ENCODE data around the gene CDC37L1. TPM values are rescaled to one million over a fixed set of nuclear protein-coding genes. Genes with fewer than 3 reads are reported as not detected.

Gene CDC37L1
- polyA plus RNA-seq, 4 donors, result 5.6 to 16.0 (median 8.4) TPM

DNA sequence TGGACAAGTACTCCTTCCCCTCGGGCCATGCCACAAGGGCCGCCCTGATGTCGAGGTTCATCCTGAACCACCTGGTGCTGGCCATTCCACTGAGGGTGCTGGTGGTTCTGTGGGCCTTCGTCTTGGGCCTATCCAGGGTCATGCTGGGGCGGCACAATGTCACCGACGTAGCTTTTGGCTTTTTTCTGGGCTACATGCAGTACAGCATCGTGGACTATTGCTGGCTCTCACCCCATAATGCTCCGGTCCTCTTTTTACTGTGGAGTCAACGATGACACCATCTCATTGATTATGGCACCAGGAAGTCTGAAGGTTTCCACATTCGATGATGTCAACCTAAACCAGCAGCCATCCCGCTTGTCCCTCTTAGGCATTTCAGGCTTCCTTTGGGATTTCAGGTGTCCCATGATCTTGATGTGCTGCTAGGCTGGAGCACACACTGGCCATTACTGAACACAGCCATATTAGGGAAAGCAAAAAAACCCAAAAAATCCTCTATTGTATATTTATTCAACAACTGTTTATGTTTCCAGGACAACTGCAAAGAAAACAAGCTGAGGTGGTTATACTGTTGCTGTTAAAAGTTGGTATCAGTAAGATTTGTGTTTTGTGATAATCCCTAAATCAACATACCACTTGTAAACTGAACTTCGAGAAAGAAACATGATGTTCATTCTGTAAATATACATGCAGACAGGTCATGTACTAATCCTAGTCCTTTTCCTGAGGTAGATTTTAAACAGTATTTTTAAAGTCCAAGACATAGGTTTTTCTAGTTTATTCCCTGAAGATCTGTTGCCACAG, 16.2 kb upstream of the CDC37L1 start:
- DNase-seq (peak; percentile 71 to 76), FAIRE-seq (no peak)
- 11 to 45% (median 35%) methylated on average over 13 of the region's 13 CpGs for WGBS, 3 donors
- peak overlapping the region; percentile 85 to 93 (median 92) for H3K27ac ChIP-seq (ENCODE audit: low read depth in 1 of 3, low read length in 2 of 3)
- H3K36me3 ChIP-seq (ENCODE audit: control insufficient read depth in 3 of 3, insufficient read depth in 2 of 3, low read depth in 1 of 3, low read length in 3 of 3), result no peaks in the 10 kb centered on the region
- no peaks in the 10 kb centered on the region for H3K9me3 ChIP-seq (ENCODE audit: control insufficient read depth in 2 of 2, insufficient read depth in 1 of 2, low read depth in 1 of 2, low read length in 1 of 2)
- H3K27me3 ChIP-seq (ENCODE audit: control insufficient read depth in 3 of 3, insufficient read depth in 3 of 3, low read length in 3 of 3), result no peaks in the 10 kb centered on the region
- peak overlapping the region; percentile 52 to 96 (median 56) for H3K4me3 ChIP-seq (ENCODE audit: low read depth in 1 of 3, low read length in 3 of 3)
- H3K4me1 ChIP-seq (ENCODE audit: control insufficient read depth in 3 of 3, insufficient read depth in 2 of 3, low read depth in 1 of 3, low read length in 2 of 3), result peaks cover 3 to 28% (median 15%) of the 10 kb centered on the region in 3 donors

DNA sequence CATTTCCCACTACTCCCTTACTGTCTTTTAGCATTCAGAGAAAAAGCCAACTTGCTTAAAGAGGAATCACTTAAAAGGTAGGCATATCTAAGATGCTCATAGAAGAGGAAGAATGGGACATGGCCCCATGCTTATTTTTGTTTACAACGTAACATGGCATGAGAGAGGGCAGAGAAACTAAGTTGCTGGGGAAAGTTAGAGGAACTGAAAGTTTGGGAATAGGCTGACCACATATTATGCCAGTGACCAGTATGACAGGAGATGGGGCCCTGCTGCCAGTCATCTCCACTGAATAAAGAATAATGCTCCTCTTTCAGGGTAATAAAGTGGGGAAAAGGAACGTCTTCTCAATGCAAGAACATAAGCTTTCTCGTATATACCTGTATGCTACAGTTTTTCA, 15.4 kb upstream of the CDC37L1 start:
- H3K4me1 ChIP-seq (ENCODE audit: control insufficient read depth in 3 of 3, insufficient read depth in 2 of 3, low read depth in 1 of 3, low read length in 2 of 3), result peaks cover 3 to 28% (median 15%) of the 10 kb centered on the region in 3 donors
- H3K27me3 ChIP-seq (ENCODE audit: control insufficient read depth in 3 of 3, insufficient read depth in 3 of 3, low read length in 3 of 3), result no peaks in the 10 kb centered on the region
- H3K36me3 ChIP-seq (ENCODE audit: control insufficient read depth in 3 of 3, insufficient read depth in 2 of 3, low read depth in 1 of 3, low read length in 3 of 3), result no peaks in the 10 kb centered on the region
- H3K27ac ChIP-seq (ENCODE audit: low read depth in 1 of 3, low read length in 2 of 3), result peak overlapping the region in 1 of 3 donors; percentile 85
- peak overlapping the region in 2 of 3 donors; percentile 6 to 40 for H3K4me3 ChIP-seq (ENCODE audit: low read depth in 1 of 3, low read length in 3 of 3)
- FAIRE-seq, result no peak
- 33 to 68% (median 44%) methylated on average over 3 of the region's 3 CpGs for WGBS, 3 donors
- DNase-seq, result no peak
- no peaks in the 10 kb centered on the region for H3K9me3 ChIP-seq (ENCODE audit: control insufficient read depth in 2 of 2, insufficient read depth in 1 of 2, low read depth in 1 of 2, low read length in 1 of 2)

- Histone ChIP-seq H3K4me1 (ENCODE audit: control insufficient read depth in 3 of 3, insufficient read depth in 2 of 3, low read depth in 1 of 3, low read length in 2 of 3) (peaks cover 3 to 28% (median 15%) of the 10 kb centered on the region in 3 donors), H3K4me3 (ENCODE audit: low read depth in 1 of 3, low read length in 3 of 3) (peak overlapping the region in 2 of 3 donors; percentile 40 to 71), H3K27ac (ENCODE audit: low read depth in 1 of 3, low read length in 2 of 3) (peak overlapping the region; percentile 56 to 85 (median 84)), H3K36me3 (ENCODE audit: control insufficient read depth in 3 of 3, insufficient read depth in 2 of 3, low read depth in 1 of 3, low read length in 3 of 3) (no peaks in the 10 kb centered on the region), H3K27me3 (ENCODE audit: control insufficient read depth in 3 of 3, insufficient read depth in 3 of 3, low read length in 3 of 3) (no peaks in the 10 kb centered on the region), H3K9me3 (ENCODE audit: control insufficient read depth in 2 of 2, insufficient read depth in 1 of 2, low read depth in 1 of 2, low read length in 1 of 2) (no peaks in the 10 kb centered on the region)
- FAIRE-seq, result no peak
- DNase-seq, result peak; percentile 57 to 62
- WGBS, 3 donors, result 19 to 55% (median 47%) methylated on average over 2 of the region's 2 CpGs
Observed at GRCh38 chr9:4665357-4665756, 14.0 kb upstream of the CDC37L1 start.

- Histone ChIP-seq H3K36me3 (ENCODE audit: control insufficient read depth in 3 of 3, insufficient read depth in 2 of 3, low read depth in 1 of 3, low read length in 3 of 3) (no peaks in the 10 kb centered on the region), H3K27me3 (ENCODE audit: control insufficient read depth in 3 of 3, insufficient read depth in 3 of 3, low read length in 3 of 3) (no peaks in the 10 kb centered on the region), H3K9me3 (ENCODE audit: control insufficient read depth in 2 of 2, insufficient read depth in 1 of 2, low read depth in 1 of 2, low read length in 1 of 2) (no peaks in the 10 kb centered on the region), H3K27ac (ENCODE audit: low read depth in 1 of 3, low read length in 2 of 3) (peak within 1 kb of the TSS; percentile 56 to 95 (median 84)), H3K4me1 (ENCODE audit: control insufficient read depth in 3 of 3, insufficient read depth in 2 of 3, low read depth in 1 of 3, low read length in 2 of 3) (peaks cover 3 to 28% (median 15%) of the 10 kb centered on the region in 3 donors), H3K4me3 (ENCODE audit: low read depth in 1 of 3, low read length in 3 of 3) (peak within 1 kb of the TSS in 2 of 3 donors; percentile 47 to 71)
- WGBS, 3 donors, result 1% methylated on average over 36 of the region's 36 CpGs
- FAIRE-seq (no peak), DNase-seq (peak; percentile 73 to 88)
Observed at GRCh38 chr9:4666042-4666699, 13.2 kb upstream of the CDC37L1 start, which contains the start of gene SPATA6L. TSS of gene SPATA6L (minus strand) at chr9:4666480. CDS start at chr9:4666250, 230 bp downstream.

- no peak for FAIRE-seq
Observed at GRCh38 chr9:4667681-4668080, 11.7 kb upstream of the CDC37L1 start.

GRCh38 chr9:4668604-4669003, 10.8 kb upstream of the CDC37L1 start:
- no peaks in the 10 kb centered on the region for H3K36me3 ChIP-seq (ENCODE audit: control insufficient read depth in 3 of 3, insufficient read depth in 2 of 3, low read depth in 1 of 3, low read length in 3 of 3)
- WGBS, 3 donors, result 83 to 89% (median 88%) methylated on average over 2 of the region's 2 CpGs
- H3K27me3 ChIP-seq (ENCODE audit: control insufficient read depth in 3 of 3, insufficient read depth in 3 of 3, low read length in 3 of 3), result no peaks in the 10 kb centered on the region
- no peaks in the 10 kb centered on the region for H3K9me3 ChIP-seq (ENCODE audit: control insufficient read depth in 2 of 2, insufficient read depth in 1 of 2, low read depth in 1 of 2, low read length in 1 of 2)
- H3K4me3 ChIP-seq (ENCODE audit: low read depth in 1 of 3, low read length in 3 of 3), result no peak overlapping the region
- H3K4me1 ChIP-seq (ENCODE audit: control insufficient read depth in 3 of 3, insufficient read depth in 2 of 3, low read depth in 1 of 3, low read length in 2 of 3), result peaks cover 3 to 21% (median 8%) of the 10 kb centered on the region in 3 donors
- FAIRE-seq (no peak), DNase-seq (no peak)
- no peak overlapping the region for H3K27ac ChIP-seq (ENCODE audit: low read depth in 1 of 3, low read length in 2 of 3)

More at GRCh38 chr9:4667681-4668080, 11.7 kb upstream of the CDC37L1 start:
- Histone ChIP-seq H3K27ac (ENCODE audit: low read depth in 1 of 3, low read length in 2 of 3) (no peak overlapping the region), H3K27me3 (ENCODE audit: control insufficient read depth in 3 of 3, insufficient read depth in 3 of 3, low read length in 3 of 3) (no peaks in the 10 kb centered on the region), H3K9me3 (ENCODE audit: control insufficient read depth in 2 of 2, insufficient read depth in 1 of 2, low read depth in 1 of 2, low read length in 1 of 2) (no peaks in the 10 kb centered on the region), H3K4me1 (ENCODE audit: control insufficient read depth in 3 of 3, insufficient read depth in 2 of 3, low read depth in 1 of 3, low read length in 2 of 3) (peaks cover 3 to 26% (median 13%) of the 10 kb centered on the region in 3 donors), H3K36me3 (ENCODE audit: control insufficient read depth in 3 of 3, insufficient read depth in 2 of 3, low read depth in 1 of 3, low read length in 3 of 3) (no peaks in the 10 kb centered on the region), H3K4me3 (ENCODE audit: low read depth in 1 of 3, low read length in 3 of 3) (no peak overlapping the region)
- DNase-seq, result no peak
- 94 to 100% (median 100%) methylated on average over 1 of the region's 1 CpG for WGBS, 3 donors

DNA sequence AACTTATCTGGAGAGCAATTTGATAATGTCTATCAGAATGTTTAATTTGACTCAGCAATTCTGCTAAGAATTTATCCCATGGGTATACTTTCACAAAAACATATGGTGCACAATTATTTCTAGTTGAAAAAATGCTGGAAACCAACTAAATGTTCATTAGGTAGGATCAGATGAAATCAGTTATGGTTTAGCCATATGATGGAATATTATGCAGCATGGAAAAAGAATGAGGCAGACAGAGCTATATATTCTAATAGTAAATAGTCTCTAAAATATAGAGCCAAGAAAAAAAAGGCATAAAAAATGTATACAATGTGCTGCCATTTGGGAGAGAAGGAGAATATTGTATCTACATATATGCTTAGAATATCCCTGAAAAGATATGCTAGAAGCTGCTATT, 9.5 kb upstream of the CDC37L1 start:
- Histone ChIP-seq H3K27ac (ENCODE audit: low read depth in 1 of 3, low read length in 2 of 3) (no peak overlapping the region), H3K4me1 (ENCODE audit: control insufficient read depth in 3 of 3, insufficient read depth in 2 of 3, low read depth in 1 of 3, low read length in 2 of 3) (peaks cover 0 to 9% (median 6%) of the 10 kb centered on the region in 3 donors), H3K9me3 (ENCODE audit: control insufficient read depth in 2 of 2, insufficient read depth in 1 of 2, low read depth in 1 of 2, low read length in 1 of 2) (no peaks in the 10 kb centered on the region), H3K36me3 (ENCODE audit: control insufficient read depth in 3 of 3, insufficient read depth in 2 of 3, low read depth in 1 of 3, low read length in 3 of 3) (no peaks in the 10 kb centered on the region), H3K4me3 (ENCODE audit: low read depth in 1 of 3, low read length in 3 of 3) (no peak overlapping the region), H3K27me3 (ENCODE audit: control insufficient read depth in 3 of 3, insufficient read depth in 3 of 3, low read length in 3 of 3) (no peaks in the 10 kb centered on the region)
- DNase-seq (no peak), FAIRE-seq (no peak)

GRCh38 chr9:4670591-4670990, 8.8 kb upstream of the CDC37L1 start:
- FAIRE-seq, result no peak
- 85 to 96% (median 94%) methylated on average over 3 of the region's 3 CpGs for WGBS, 3 donors

More at GRCh38 chr9:4670591-4670990, 8.8 kb upstream of the CDC37L1 start:
- DNase-seq, result no peak
- Histone ChIP-seq H3K9me3 (ENCODE audit: control insufficient read depth in 2 of 2, insufficient read depth in 1 of 2, low read depth in 1 of 2, low read length in 1 of 2) (no peaks in the 10 kb centered on the region), H3K4me3 (ENCODE audit: low read depth in 1 of 3, low read length in 3 of 3) (no peak overlapping the region), H3K27me3 (ENCODE audit: control insufficient read depth in 3 of 3, insufficient read depth in 3 of 3, low read length in 3 of 3) (no peaks in the 10 kb centered on the region), H3K27ac (ENCODE audit: low read depth in 1 of 3, low read length in 2 of 3) (no peak overlapping the region), H3K4me1 (ENCODE audit: control insufficient read depth in 3 of 3, insufficient read depth in 2 of 3, low read depth in 1 of 3, low read length in 2 of 3) (peaks cover 0 to 3% (median 2%) of the 10 kb centered on the region in 3 donors), H3K36me3 (ENCODE audit: control insufficient read depth in 3 of 3, insufficient read depth in 2 of 3, low read depth in 1 of 3, low read length in 3 of 3) (no peaks in the 10 kb centered on the region)

Data from small intestine (tissue), 7 donors.